BLaER1 treated with 17β-estradiol and CSF1 and Interleukin-3, amounts not matched to agents 10 nM and 100 nM (cell line): ENCODE results near the gene MCL1.
A peak's percentile ranks its signal among the peaks of the same experiment; 100 is the strongest.

Experiments
- H3K27ac ChIP-seq, 11 experiments: shearing (Covaris generic); formaldehyde crosslinking; 2 replicates each; pipeline ENCODE4 v1.8.1; 2022
- H3K27me3 ChIP-seq, 11 experiments: shearing (Covaris generic); formaldehyde crosslinking; 2 replicates each; pipeline ENCODE4 v1.8.1; 2022
- H3K36me3 ChIP-seq, 11 experiments: shearing (Covaris generic); formaldehyde crosslinking; 2 replicates each; pipeline ENCODE4 v1.8.1; 2022
- H3K4me1 ChIP-seq, 10 experiments: shearing (Covaris generic); formaldehyde crosslinking; 2 replicates each; pipeline ENCODE4 v1.8.1; 2022
- H3K4me2 ChIP-seq, 11 experiments: shearing (Covaris generic); formaldehyde crosslinking; 2 replicates each; pipeline ENCODE4 v1.8.1; 2022
- H3K4me3 ChIP-seq, 10 experiments: shearing (Covaris generic); formaldehyde crosslinking; 2 replicates each; pipeline ENCODE4 v1.8.1; 2022
- H3K9ac ChIP-seq, 11 experiments: shearing (Covaris generic); formaldehyde crosslinking; 2 replicates each; pipeline ENCODE4 v1.8.1; 2022
- H3K9me3 ChIP-seq, 11 experiments: shearing (Covaris generic); formaldehyde crosslinking; replicated peaks in 1 of 11; 2 replicates each; pipeline ENCODE4 v1.8.1; 2022
- H4K20me1 ChIP-seq, 11 experiments: shearing (Covaris generic); formaldehyde crosslinking; 2 replicates each; pipeline ENCODE4 v1.8.1; 2022
- Cebpa-rat ChIP-seq, 11 experiments: shearing (Covaris generic); IDR thresholded peaks; 2 replicates each; pipeline ENCODE4 v1.8.1; 2022

The MCL1 gene

GRCh38 chr1:150543500-150544143 lies 35.8 kb downstream of the MCL1 start:
- Histone ChIP-seq H3K36me3 (no peaks in the 10 kb centered on the region), H3K4me1 (peaks cover 4 to 23% (median 11%) of the 10 kb centered on the region in 10 experiments; a peak in 19 of 20 replicates), H3K9ac (no peak overlapping the region), H3K4me2 (no peak overlapping the region), H3K27me3 (peaks cover 0 to 7% (median 0%) of the 10 kb centered on the region in 11 experiments; a peak in 6 of 22 replicates), H3K9me3 (no peaks in the 10 kb centered on the region), H3K27ac (no peak overlapping the region), H3K4me3 (no peak overlapping the region), H4K20me1 (no peaks in the 10 kb centered on the region)
- TF ChIP-seq Cebpa-rat (IDR thresholded peaks at IDR 0.05): no peak

- Histone ChIP-seq H3K27me3 (no peaks in the 10 kb centered on the region), H3K9ac (no peak overlapping the region), H3K4me2 (peak overlapping the region; percentile 5 to 64 (median 24); a peak in 17 of 22 replicates), H3K36me3 (no peaks in the 10 kb centered on the region), H3K27ac (no peak overlapping the region), H3K9me3 (no peaks in the 10 kb centered on the region), H4K20me1 (no peaks in the 10 kb centered on the region), H3K4me3 (no peak overlapping the region), H3K4me1 (peaks cover 0 to 21% (median 10%) of the 10 kb centered on the region in 10 experiments; a peak in 13 of 20 replicates)
- TF ChIP-seq Cebpa-rat (IDR thresholded peaks at IDR 0.05): no peak
These were observed 41.4 kb downstream of the MCL1 start for GRCh38 chr1:150537732-150538684.

- H3K27ac ChIP-seq: no peak overlapping the region
- H3K4me2 ChIP-seq: no peak overlapping the region
- H3K4me1 ChIP-seq: peaks cover 0 to 21% (median 9%) of the 10 kb centered on the region in 10 experiments; a peak in 13 of 20 replicates
- no peaks in the 10 kb centered on the region for H3K9me3 ChIP-seq
- H3K9ac ChIP-seq: no peak overlapping the region
- no peak for TF ChIP-seq Cebpa-rat (IDR thresholded peaks at IDR 0.05)
- H3K27me3 ChIP-seq: no peaks in the 10 kb centered on the region
- H3K4me3 ChIP-seq: no peak overlapping the region
- no peaks in the 10 kb centered on the region for H4K20me1 ChIP-seq
- H3K36me3 ChIP-seq: no peaks in the 10 kb centered on the region
These were observed 42.3 kb downstream of the MCL1 start for GRCh38 chr1:150536836-150537731.

GRCh38 chr1:150535511-150536287 lies 43.7 kb downstream of the MCL1 start:
- no peak for TF ChIP-seq Cebpa-rat (IDR thresholded peaks at IDR 0.05)
- no peak overlapping the region for H3K9ac ChIP-seq
- no peaks in the 10 kb centered on the region for H3K27me3 ChIP-seq
- H4K20me1 ChIP-seq: no peaks in the 10 kb centered on the region
- no peak overlapping the region for H3K4me3 ChIP-seq
- no peaks in the 10 kb centered on the region for H3K36me3 ChIP-seq
- peaks cover 0 to 21% (median 14%) of the 10 kb centered on the region in 10 experiments; a peak in 15 of 20 replicates for H3K4me1 ChIP-seq
- H3K27ac ChIP-seq: no peak overlapping the region
- no peaks in the 10 kb centered on the region for H3K9me3 ChIP-seq
- H3K4me2 ChIP-seq: no peak overlapping the region

GRCh38 chr1:150534002-150534401 lies 45.4 kb downstream of the MCL1 start:
- Histone ChIP-seq H3K9me3 (no peaks in the 10 kb centered on the region), H3K4me1 (peaks cover 0 to 22% (median 17%) of the 10 kb centered on the region in 10 experiments; a peak in 15 of 20 replicates), H3K4me2 (no peak overlapping the region), H4K20me1 (no peaks in the 10 kb centered on the region), H3K27me3 (no peaks in the 10 kb centered on the region), H3K36me3 (no peaks in the 10 kb centered on the region), H3K4me3 (no peak overlapping the region), H3K27ac (no peak overlapping the region), H3K9ac (no peak overlapping the region)
- no peak for TF ChIP-seq Cebpa-rat (IDR thresholded peaks at IDR 0.05)

- H3K9ac ChIP-seq: no peak overlapping the region
- H3K27ac ChIP-seq: no peak overlapping the region
- no peaks in the 10 kb centered on the region for H3K27me3 ChIP-seq
- peaks cover 0 to 11% (median 7%) of the 10 kb centered on the region in 10 experiments; a peak in 10 of 20 replicates for H3K4me1 ChIP-seq
- H3K9me3 ChIP-seq: no peaks in the 10 kb centered on the region
- H3K4me3 ChIP-seq: no peak overlapping the region
- H3K36me3 ChIP-seq: no peaks in the 10 kb centered on the region
- no peak for TF ChIP-seq Cebpa-rat (IDR thresholded peaks at IDR 0.05)
- H3K4me2 ChIP-seq: no peak overlapping the region
- H4K20me1 ChIP-seq: no peaks in the 10 kb centered on the region
These were observed 46.5 kb downstream of the MCL1 start for GRCh38 chr1:150532860-150533259.

- no peak for TF ChIP-seq Cebpa-rat (IDR thresholded peaks at IDR 0.05)
- peaks cover 0 to 11% (median 7%) of the 10 kb centered on the region in 10 experiments; a peak in 9 of 20 replicates for H3K4me1 ChIP-seq
- no peak overlapping the region for H3K27ac ChIP-seq
- no peaks in the 10 kb centered on the region for H4K20me1 ChIP-seq
- H3K36me3 ChIP-seq: no peaks in the 10 kb centered on the region
- H3K4me2 ChIP-seq: peak overlapping the region in 1 of 11 experiments; percentile 7; a peak in 1 of 22 replicates
- no peaks in the 10 kb centered on the region for H3K9me3 ChIP-seq
- H3K4me3 ChIP-seq: no peak overlapping the region
- no peaks in the 10 kb centered on the region for H3K27me3 ChIP-seq
- peak overlapping the region in 1 of 11 experiments; percentile 18; a peak in 1 of 22 replicates for H3K9ac ChIP-seq
These were observed 48.8 kb downstream of the MCL1 start for GRCh38 chr1:150530491-150531159.

- Histone ChIP-seq H3K9me3 (no peaks in the 10 kb centered on the region), H4K20me1 (no peaks in the 10 kb centered on the region), H3K27ac (no peak overlapping the region), H3K4me1 (peaks cover 0 to 12% (median 6%) of the 10 kb centered on the region in 10 experiments; a peak in 11 of 20 replicates), H3K9ac (no peak overlapping the region), H3K4me2 (no peak overlapping the region), H3K4me3 (no peak overlapping the region), H3K36me3 (no peaks in the 10 kb centered on the region), H3K27me3 (no peaks in the 10 kb centered on the region)
- no peak for TF ChIP-seq Cebpa-rat (IDR thresholded peaks at IDR 0.05)
These were observed 50.4 kb downstream of the MCL1 start for GRCh38 chr1:150529017-150529416.
